Common myeloid progenitor, CD34-positive (primary cell): ENCODE measurements around the gene GPRC5C.

Experiments used
- CTCF ChIA-PET: fragments of 350-600 bp; sonication (Branson Sonifier 250); formaldehyde crosslinking; loops from one replicate; lab custom pipeline; 2021; ENCODE audit warnings: antibody characterized with exemption; lab: Charles Lee
- POLR2A ChIA-PET: fragments of 350-600 bp; sonication (Branson Sonifier 250); formaldehyde crosslinking; loops from one replicate; lab custom pipeline; 2021; ENCODE audit warnings: antibody characterized with exemption; lab: Charles Lee
- DNase-seq, 3 donors: peaks; one replicate each; pipeline versions ENCODE4 v3.0.0 to v3.0.0-alpha.2; 2013
- H3K27ac ChIP-seq, 2 experiments: 1 replicate in 1 of 2; 2 replicates in 1 of 2; pipeline ENCODE4 v1.7.0; 2013; ENCODE audit warnings: inconsistent platforms in 2 of 2, low read length in 2 of 2, mild to moderate bottlenecking in 2 of 2, low read depth in 1 of 2, moderate library complexity in 1 of 2; ENCODE audit not compliant: severe bottlenecking in 2 of 2, insufficient read depth in 1 of 2, poor library complexity in 1 of 2
- H3K27me3 ChIP-seq, 5 experiments: replicated peaks in 2 of 5; 1 replicate in 3 of 5; 2 replicates in 2 of 5; pipeline versions ENCODE4 v1.6.1 to v1.7.0; 2013; ENCODE audit warnings: low read length in 4 of 5, mild to moderate bottlenecking in 2 of 5, moderate library complexity in 2 of 5, inconsistent platforms in 1 of 5; ENCODE audit not compliant: insufficient read depth in 5 of 5, control insufficient read depth in 4 of 5
- H3K36me3 ChIP-seq, 4 experiments: 1 replicate in 2 of 4; 2 replicates in 2 of 4; pipeline versions ENCODE4 v1.6.1 to v1.7.0; 2013; ENCODE audit warnings: low read length in 3 of 4, control low read depth in 1 of 4, mild to moderate bottlenecking in 1 of 4; ENCODE audit not compliant: control insufficient read depth in 4 of 4, insufficient read depth in 4 of 4
- H3K4me1 ChIP-seq, 4 experiments: 1 replicate in 3 of 4; 2 replicates in 1 of 4; pipeline versions ENCODE4 v1.6.1 to v1.7.1; 2013; ENCODE audit warnings: low read length in 3 of 4, mild to moderate bottlenecking in 3 of 4, control low read depth in 1 of 4, inconsistent platforms in 1 of 4, moderate library complexity in 1 of 4; ENCODE audit not compliant: control insufficient read depth in 4 of 4, insufficient read depth in 4 of 4; ENCODE audit errors: control extremely low read depth in 1 of 4
- H3K4me3 ChIP-seq, 7 experiments: 1 replicate in 4 of 7; 2 replicates in 3 of 7; pipeline versions ENCODE4 v1.5.1 to v1.7.0; 2013; ENCODE audit warnings: mild to moderate bottlenecking in 7 of 7, low read length in 6 of 7, moderate library complexity in 6 of 7, inconsistent platforms in 2 of 7, low read depth in 2 of 7, control low read depth in 1 of 7; ENCODE audit not compliant: insufficient read depth in 4 of 7, control insufficient read depth in 1 of 7; ENCODE audit errors: extremely low read depth in 1 of 7
- H3K9me3 ChIP-seq, 5 experiments: 1 replicate in 4 of 5; 2 replicates in 1 of 5; pipeline versions ENCODE4 v1.6.1 to v1.7.1; 2013; ENCODE audit warnings: low read length in 4 of 5, mild to moderate bottlenecking in 2 of 5, inconsistent platforms in 1 of 5, low read depth in 1 of 5, moderate library complexity in 1 of 5; ENCODE audit not compliant: control insufficient read depth in 4 of 5, insufficient read depth in 2 of 5; ENCODE audit errors: control extremely low read depth in 1 of 5
- WGBS: methylation state at CpG from one replicate; pipeline ENCODE4 v1.1.5; 2013; ENCODE audit not compliant: insufficient coverage; 5-methylcytosine and 5-hydroxymethylcytosine counted together

Gene GPRC5C

DNA sequence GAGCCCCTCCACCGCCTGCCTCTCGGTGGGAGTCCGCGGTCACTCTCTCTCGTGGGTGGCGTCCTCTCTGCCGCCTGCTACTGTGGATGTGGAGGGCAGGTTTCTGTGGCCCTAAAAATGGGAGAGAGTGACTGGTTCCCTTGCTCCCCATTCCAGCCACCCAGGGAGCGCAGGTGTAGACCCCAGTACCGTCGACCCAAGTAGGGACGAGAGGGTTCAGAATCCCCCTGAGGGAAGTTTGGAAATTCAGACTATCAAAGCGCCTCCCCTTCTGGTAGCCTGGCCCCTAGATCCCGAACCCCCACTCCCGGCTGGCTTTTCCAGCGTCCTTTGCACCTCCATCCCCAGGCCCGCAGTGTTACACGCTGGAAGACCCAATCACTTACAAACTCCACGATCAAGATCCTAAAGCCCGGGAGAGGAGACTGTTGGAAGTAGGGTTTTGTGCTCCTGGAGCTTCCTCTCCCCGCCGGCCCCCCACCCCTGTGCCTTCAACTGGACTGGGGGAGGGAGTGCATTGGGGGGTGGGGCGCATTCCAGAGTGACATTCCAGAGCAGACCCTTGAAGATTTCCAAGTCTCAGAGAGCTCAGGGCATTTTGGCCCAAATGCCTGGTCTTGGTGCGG, 991 bp downstream of the GPRC5C start:
- WGBS, result 31% methylated on average over 15 of the region's 23 CpGs
- Histone ChIP-seq H3K9me3 (peaks cover 0 to 4% (median under 1%) of the 10 kb centered on the region in 5 experiments), H3K4me3 (peak overlapping the region in 2 of 7 experiments; percentile 8 to 74), H3K36me3 (no peaks in the 10 kb centered on the region), H3K4me1 (peaks cover 0 to 31% (median 27%) of the 10 kb centered on the region in 4 experiments), H3K27ac (no peak overlapping the region), H3K27me3 (peaks cover 0 to 52% (median 17%) of the 10 kb centered on the region in 5 experiments)
- CTCF ChIA-PET, result no interaction called here
- POLR2A ChIA-PET, result no interaction called here
- no peak for DNase-seq

DNA sequence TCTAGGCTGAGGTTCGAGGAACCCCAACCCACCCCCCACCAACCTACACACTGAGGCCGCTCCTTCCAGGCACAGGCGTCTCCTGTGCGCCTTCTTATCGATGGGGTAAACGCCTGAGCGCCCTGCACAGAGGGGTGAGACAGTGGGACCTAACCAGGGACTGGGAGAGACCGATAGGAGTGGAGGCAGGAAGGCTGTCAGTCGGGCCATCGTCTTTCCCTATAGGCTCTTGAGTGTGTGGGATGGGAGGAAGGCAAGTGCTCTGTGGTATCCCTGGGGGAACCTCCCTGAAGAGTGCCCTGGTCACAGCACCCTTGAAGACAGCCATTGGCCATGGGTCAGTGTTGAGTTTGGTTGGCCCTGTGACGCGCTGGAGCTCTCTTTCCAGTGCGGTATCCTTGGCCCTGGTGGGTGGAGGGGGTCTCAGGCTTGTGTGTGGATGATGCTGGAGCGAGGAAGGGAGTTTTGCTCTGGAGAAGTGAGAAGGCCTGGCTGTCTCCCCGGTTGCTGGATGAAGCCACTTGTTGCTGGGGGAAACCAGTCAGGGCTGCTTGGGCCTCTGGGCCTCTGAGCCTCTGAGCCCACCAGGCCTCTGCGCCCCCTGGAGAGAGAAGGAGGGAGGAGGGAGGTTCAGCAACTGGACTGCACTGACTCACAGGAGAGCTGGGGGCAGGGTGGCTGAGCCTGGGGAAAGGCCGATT, 1.7 kb downstream of the GPRC5C start:
- no peak for DNase-seq
- no peaks in the 10 kb centered on the region for H3K36me3 ChIP-seq
- no peak overlapping the region for H3K4me3 ChIP-seq
- H3K27me3 ChIP-seq, result peaks cover 0 to 50% (median 17%) of the 10 kb centered on the region in 5 experiments
- ChIA-PET CTCF (interaction anchor here (1.1 to 3.0 kb wide), 2 partner anchors 11 to 20 kb away, joined by 3 to 17 read pairs; no protein-coding TSS in a partner anchor), POLR2A (no interaction called here)
- WGBS, result 87% methylated on average over 11 of the region's 17 CpGs
- H3K4me1 ChIP-seq, result peaks cover 0 to 31% (median 27%) of the 10 kb centered on the region in 4 experiments
- H3K27ac ChIP-seq, result no peak overlapping the region
- peaks cover 0 to 6% (median 4%) of the 10 kb centered on the region in 5 experiments for H3K9me3 ChIP-seq

DNA sequence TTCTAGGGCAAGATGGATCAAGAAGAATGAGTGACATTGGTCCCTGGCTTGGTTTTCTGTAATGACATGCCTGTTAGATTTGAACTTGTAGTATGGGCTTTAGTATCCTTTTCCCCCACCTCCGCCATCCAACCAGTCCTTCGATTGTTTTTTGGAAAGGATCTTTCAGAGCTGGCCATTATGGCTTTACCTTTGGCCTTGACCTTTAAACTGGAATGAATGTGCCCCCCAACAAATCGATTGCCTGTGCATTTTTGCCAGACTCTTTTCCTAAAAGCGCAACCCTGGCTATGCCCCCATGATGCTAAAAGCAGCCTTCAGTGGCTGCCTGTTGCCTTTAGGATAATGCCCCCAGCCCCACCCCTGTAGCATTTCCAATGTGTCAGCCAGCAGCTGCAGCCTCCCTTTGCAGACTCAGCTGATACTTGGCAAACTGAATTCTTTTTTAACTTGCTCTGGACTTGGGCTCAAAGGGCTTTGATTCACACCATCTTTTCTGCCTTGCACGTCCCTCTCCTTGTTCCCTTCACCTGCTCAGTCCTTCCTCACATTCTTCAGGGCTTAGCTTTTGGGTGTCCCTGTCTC, 4.0 kb downstream of the GPRC5C start:
- 96% methylated on average over 5 of the region's 5 CpGs for whole genome bisulfite sequencing
- no peaks in the 10 kb centered on the region for H3K36me3 ChIP-seq
- H3K4me1 ChIP-seq, result peaks cover 0 to 35% (median 23%) of the 10 kb centered on the region in 4 experiments
- peaks cover 0 to 18% (median 5%) of the 10 kb centered on the region in 5 experiments for H3K9me3 ChIP-seq
- POLR2A ChIA-PET, result no interaction called here
- H3K27me3 ChIP-seq, result peaks cover 0 to 34% (median 11%) of the 10 kb centered on the region in 5 experiments
- DNase-seq, result no peak
- CTCF ChIA-PET, result interaction anchor here (0.9 to 3.0 kb wide), 5 partner anchors 9 to 42 kb away, joined by 3 to 17 read pairs (median 3); no protein-coding TSS in a partner anchor
- no peak overlapping the region for H3K4me3 ChIP-seq
- no peak overlapping the region for H3K27ac ChIP-seq

DNA sequence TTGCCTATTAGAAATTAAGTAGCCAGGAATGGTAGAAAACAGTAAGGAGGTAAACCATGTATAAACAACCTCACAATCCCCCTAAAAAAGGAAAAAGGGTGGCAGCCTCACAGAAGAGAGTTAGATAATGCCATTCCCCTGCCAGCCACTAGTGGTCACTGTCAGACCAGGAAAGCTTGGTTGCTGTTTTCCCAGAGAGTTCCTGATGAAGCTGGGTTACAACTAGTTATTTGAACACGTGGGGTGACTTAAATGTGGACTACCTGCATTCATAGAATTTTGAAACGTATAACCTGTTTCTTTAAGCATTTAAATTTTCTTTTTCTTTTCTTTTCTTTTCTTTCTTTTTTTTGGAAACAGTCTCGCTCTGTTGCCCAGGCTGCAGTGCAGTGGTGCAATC, 5.8 kb downstream of the GPRC5C start:
- Histone ChIP-seq H3K27me3 (peaks cover 0 to 17% (median 5%) of the 10 kb centered on the region in 5 experiments), H3K4me1 (peaks cover 0 to 23% (median 15%) of the 10 kb centered on the region in 4 experiments), H3K27ac (no peak overlapping the region), H3K4me3 (no peak overlapping the region), H3K36me3 (no peaks in the 10 kb centered on the region), H3K9me3 (peaks cover 0 to 18% (median 5%) of the 10 kb centered on the region in 5 experiments)
- ChIA-PET CTCF (interaction anchor here (0.8 to 3.6 kb wide), 8 partner anchors 9 to 58 kb away, joined by 3 to 22 read pairs (median 4); no protein-coding TSS in a partner anchor), POLR2A (no interaction called here)
- peak in 2 of 3 donors; percentile 52 to 55 for DNase-seq
- 90% methylated on average over 3 of the region's 3 CpGs for WGBS

DNA sequence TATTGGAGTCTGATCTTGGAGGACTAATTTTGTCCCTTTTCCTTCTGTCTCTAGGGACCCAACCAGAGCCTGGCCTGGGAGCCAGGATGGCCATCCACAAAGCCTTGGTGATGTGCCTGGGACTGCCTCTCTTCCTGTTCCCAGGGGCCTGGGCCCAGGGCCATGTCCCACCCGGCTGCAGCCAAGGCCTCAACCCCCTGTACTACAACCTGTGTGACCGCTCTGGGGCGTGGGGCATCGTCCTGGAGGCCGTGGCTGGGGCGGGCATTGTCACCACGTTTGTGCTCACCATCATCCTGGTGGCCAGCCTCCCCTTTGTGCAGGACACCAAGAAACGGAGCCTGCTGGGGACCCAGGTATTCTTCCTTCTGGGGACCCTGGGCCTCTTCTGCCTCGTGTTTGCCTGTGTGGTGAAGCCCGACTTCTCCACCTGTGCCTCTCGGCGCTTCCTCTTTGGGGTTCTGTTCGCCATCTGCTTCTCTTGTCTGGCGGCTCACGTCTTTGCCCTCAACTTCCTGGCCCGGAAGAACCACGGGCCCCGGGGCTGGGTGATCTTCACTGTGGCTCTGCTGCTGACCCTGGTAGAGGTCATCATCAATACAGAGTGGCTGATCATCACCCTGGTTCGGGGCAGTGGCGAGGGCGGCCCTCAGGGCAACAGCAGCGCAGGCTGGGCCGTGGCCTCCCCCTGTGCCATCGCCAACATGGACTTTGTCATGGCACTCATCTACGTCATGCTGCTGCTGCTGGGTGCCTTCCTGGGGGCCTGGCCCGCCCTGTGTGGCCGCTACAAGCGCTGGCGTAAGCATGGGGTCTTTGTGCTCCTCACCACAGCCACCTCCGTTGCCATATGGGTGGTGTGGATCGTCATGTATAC, 8.0 kb downstream of the GPRC5C start:
- Histone ChIP-seq H3K27me3 (no peaks in the 10 kb centered on the region), H3K4me1 (peaks cover 0 to 41% (median 34%) of the 10 kb centered on the region in 4 experiments), H3K27ac (no peak overlapping the region), H3K4me3 (peak overlapping the region in 1 of 7 experiments; percentile 25), H3K9me3 (peaks cover 0 to 18% (median 5%) of the 10 kb centered on the region in 5 experiments), H3K36me3 (no peaks in the 10 kb centered on the region)
- peak in 2 of 3 donors; percentile 72 to 79 for DNase-seq
- CTCF ChIA-PET, result interaction anchor here (2.3 to 3.6 kb wide), 2 partner anchors 18 to 54 kb away, joined by 5 to 22 read pairs; no protein-coding TSS in a partner anchor
- POLR2A ChIA-PET, result no interaction called here
- WGBS, result 71% methylated on average over 31 of the region's 31 CpGs

DNA sequence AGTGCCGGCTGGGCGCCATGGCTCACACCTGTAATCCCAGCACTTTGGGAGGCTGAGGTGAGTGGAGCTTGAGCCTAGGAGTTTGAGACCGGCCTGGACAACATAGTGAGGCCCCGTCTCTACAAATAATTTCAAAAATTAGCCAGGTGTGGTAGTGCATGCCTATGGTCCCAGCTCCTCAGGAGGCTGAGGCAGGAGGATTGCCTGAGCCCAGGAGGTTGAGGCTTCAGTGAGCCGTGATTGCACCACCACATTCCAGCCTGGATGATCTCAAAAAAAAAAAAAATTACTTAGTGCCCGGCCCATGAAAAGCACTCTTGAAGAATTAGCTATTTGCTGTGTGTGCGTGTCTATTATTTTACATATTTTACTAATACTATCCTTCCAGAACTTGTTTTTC, 9.6 kb downstream of the GPRC5C start:
- POLR2A ChIA-PET, result interaction anchor here (0.7 kb wide), 1 partner anchor 84 kb away, joined by 7 read pairs; no protein-coding TSS in a partner anchor
- Histone ChIP-seq H3K9me3 (peaks cover 0 to 18% (median 5%) of the 10 kb centered on the region in 5 experiments), H3K4me1 (peaks cover 0 to 56% (median 36%) of the 10 kb centered on the region in 4 experiments), H3K27me3 (no peaks in the 10 kb centered on the region), H3K27ac (no peak overlapping the region), H3K4me3 (no peak overlapping the region), H3K36me3 (no peaks in the 10 kb centered on the region)
- 100% methylated on average over 5 of the region's 7 CpGs for WGBS
- CTCF ChIA-PET, result interaction anchor here (0.6 to 1.5 kb wide), 2 partner anchors 15 to 92 kb away, joined by 3 to 9 read pairs; no protein-coding TSS in a partner anchor
- DNase-seq, result no peak
